HG02759 (cell line): Measurements from ENCODE around the gene FOXM1.

Experiments used
- ATAC-seq: cut with Tn5 transposase; IDR thresholded peaks from one replicate; pipeline ENCODE4 v1.9.1; 2021; ENCODE audit warnings: mild to moderate bottlenecking, moderate library complexity; ENCODE audit not compliant: unreplicated experiment

The FOXM1 gene

DNA sequence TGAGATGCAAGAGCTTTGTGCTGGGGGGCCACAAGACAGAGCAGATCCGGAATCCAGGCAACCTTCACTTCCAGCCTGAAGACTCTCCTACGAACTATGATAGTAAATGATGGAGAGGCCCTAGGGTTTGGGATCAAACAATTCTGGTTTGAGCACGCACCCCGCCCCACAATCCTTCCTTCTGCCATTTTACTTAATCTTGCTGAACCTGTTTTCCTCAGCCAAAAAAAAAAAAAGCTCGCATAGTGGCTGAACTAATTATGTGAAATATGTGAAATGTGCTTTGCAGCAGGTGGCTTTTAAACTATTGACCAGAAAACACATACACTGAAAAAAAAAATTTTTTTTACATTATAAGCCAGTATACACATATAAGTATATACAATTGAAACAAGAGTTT, 65.2 kb downstream of the FOXM1 start:
- no peak for ATAC-seq
